Left cardiac atrium (tissue), 4 donors: Measurements from ENCODE around the gene ABHD12. TPM values are rescaled to one million over a fixed set of nuclear protein-coding genes. Genes with fewer than 3 reads are reported as not detected.
"Not testable (repeated sequence)": the region's sequence is repeated elsewhere in the genome, so short reads cannot be mapped to it uniquely, and the experiment has no call there.

Experiments
- ATAC-seq, 2 donors: fragments of 200-7000 bp; cut with Tn5 transposase; one replicate each; pipeline ENCODE4 v1.9.1; 2020; ENCODE audit warnings: mild to moderate bottlenecking in 2 of 2, moderate library complexity in 2 of 2
- DNase-seq: peaks from one replicate; pipeline ENCODE4 v3.0.0-alpha.2; 2020
- intact Hi-C, 2 donors: fragments of 100-400 bp; cut with DNase I; formaldehyde crosslinking; loops; one replicate each; pipeline versions ENCODE4 v1.14.1 to v1.15.1; 2022 to 2023
- total RNA-seq, 2 donors: library from RNA; stranded (reverse); fragmentation: NEBNext Ultra II Directional; extraction: Animal tissue kit (Norgen Biotek cat#: 25700); gene quantifications; one replicate each; pipeline ENCODE4 v1.2.1, GENCODE V29; 2021
- donor health status: DM: no; HTN: yes; CAD: no.
- donor health status: DM: no; HTN: yes; CAD: no; lungs with severe emphysema.
- donor health status: DM: yes; HTN: yes; CAD: no.
- donor health status: Dilated cardiomyopathy.

Gene ABHD12
- total RNA-seq, 2 donors from 2014 or later = 22.6 to 30.2 TPM

DNA sequence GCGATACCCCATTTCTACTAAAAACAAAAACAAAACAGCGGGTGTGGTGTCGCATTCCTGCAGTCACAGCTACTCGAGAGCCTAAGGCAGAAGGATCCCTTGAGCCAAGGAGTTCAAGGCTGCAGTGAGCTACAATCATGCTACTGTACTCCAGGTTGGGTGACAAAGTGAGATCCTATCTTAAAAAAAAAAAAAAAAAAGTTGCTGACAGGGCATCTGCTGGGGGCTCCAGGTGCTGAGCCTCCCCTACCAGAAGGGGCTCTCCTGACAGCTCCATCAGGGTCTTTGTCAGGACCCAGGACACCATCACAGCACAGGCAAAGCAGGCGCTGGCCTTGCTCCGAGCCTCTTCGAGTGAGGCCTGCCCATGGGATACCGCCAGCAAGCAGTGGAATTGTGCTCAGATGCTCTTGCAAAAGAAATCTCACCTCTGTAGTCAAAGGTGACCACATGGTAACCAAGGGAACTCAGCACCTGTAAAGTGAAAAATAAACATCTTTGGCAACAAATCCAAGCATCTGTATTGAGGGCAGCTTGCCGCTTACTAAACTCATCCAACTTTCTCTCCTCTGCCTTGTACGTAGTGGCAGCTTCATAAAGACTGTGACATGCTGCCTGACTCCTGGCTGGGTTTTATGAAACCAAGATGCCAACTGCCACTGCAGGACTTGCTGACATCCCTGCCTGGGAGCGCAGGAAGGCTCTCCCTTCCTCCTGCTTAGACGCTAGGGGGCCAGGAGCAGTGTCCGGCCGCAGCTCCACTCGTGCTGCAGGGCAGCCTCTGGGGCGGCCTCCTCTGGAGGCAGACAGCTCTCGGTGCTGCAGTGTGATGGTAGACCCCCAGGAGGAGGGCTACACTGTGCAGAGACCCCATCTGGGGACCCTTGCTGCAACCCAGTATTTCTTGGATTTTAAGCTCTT lies 75.9 kb downstream of the ABHD12 start:
- no peak for DNase-seq
- intact Hi-C loops = no loop called here
- ATAC-seq = no peak

DNA sequence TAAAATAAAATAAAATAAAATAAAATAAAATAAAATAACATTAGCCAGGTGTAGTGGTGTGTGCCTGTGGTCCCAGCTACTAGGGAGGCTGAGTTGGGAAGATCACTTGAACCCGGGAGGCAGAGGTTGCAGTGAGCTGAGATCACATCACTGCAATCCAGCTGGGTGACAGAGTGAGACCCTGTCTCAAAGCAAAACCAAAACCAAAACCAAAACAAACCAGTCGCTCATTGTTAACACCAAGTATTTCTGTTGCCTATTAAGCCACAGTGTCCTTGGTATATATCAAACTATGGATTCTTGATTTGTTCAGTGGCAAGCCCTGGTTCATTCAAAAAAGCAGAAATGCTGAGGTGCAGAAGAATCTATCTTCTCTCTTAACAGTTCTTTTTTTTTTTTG lies 77.0 kb downstream of the ABHD12 start:
- ATAC-seq (no peak), DNase-seq (no peak)
- intact Hi-C loops = no loop called here

DNA sequence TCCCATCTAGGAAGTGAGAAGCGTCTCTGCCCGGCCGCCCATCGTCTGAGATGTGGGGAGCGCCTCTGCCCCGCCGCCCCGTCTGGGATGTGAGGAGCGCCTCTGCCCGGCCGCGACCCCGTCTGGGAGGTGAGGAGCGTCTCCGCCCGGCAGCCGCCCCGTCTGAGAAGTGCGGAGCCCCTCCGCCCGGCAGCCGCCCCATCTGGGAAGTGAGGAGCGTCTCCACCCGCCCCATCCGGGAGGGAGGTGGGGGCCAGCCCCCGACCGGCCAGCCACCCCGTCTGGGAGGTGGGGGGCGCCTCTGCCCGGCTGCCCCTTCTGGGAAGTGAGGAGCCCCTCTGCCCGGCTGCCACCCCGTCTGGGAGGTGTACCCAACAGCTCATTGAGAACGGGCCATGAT lies 77.9 kb downstream of the ABHD12 start:
- ATAC-seq, intact Hi-C loops, DNase-seq: not testable (repeated sequence)

DNA sequence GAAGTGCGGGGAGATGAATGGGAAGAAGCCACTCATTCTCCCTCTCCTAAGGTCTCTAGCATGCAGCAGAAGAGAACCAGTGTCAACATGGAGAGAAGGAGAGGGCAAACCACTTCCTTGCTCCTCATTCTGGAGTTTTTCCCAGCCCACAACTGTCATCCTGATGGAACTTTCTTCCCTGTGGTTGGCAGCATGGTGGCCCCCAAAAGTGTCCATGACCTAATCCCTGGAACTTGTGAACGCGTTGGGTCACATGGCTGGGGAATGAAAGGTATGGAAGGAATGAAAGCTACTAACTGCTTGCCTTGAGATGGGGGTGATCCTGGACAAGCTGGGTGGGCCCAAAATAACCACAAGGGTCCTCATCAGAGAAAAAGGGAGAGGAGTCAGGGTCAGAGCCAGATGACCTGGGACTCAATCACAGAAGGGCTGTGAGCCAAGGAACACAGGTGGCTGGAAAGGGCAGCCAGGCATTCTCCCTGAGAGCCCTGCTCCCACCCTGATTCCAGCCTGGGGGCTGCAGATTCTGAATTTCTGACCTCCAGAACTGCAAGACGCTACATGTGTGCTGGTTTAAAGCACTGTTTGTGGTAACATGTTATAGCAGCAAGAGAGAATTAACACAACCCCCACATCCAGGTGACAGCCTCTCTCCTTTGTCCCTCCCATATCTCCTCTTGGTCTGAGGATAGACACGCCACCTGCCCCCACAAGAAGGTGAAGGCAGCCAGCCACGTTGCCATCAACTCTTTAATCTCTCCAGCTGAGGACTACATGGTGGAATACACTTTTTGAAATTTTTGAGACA lies 79.5 kb downstream of the ABHD12 start:
- peak in 1 of 2 donors; percentile 17 for ATAC-seq
- intact Hi-C loops = no loop called here
- DNase-seq = no peak

DNA sequence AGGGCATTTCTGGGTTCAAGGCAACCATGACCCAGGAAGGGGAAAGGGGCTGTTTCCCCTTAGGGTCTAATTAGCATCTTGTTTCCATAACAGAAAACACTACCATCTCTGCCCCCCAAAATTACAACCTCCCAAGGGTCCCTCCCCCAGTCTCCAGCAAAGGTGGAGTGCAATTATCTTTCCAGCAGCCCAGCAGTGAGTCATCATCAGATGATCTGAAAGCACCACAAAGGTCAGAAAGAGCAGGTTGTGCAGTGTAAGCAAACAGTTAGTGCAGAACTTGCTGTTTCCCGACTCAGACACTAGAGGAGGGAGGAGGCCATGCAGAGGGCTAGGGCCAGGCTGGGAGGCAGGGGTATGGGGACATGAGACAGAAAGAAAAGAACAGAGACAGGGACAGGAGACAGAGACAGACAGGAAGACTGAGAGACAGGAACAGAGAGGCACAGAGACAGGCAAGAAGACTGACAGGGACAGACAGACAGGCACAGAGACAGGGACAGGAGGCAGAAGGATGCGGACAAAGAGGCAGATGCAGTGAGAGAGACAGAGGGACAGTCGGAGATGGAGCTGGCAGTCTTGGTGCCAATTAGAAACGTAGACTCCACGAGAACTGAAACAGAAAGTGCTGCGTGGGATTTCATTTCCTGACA lies 80.2 kb downstream of the ABHD12 start:
- intact Hi-C loops = no loop called here
- peak; percentile 83 to 90 for ATAC-seq
- DNase-seq = no peak

DNA sequence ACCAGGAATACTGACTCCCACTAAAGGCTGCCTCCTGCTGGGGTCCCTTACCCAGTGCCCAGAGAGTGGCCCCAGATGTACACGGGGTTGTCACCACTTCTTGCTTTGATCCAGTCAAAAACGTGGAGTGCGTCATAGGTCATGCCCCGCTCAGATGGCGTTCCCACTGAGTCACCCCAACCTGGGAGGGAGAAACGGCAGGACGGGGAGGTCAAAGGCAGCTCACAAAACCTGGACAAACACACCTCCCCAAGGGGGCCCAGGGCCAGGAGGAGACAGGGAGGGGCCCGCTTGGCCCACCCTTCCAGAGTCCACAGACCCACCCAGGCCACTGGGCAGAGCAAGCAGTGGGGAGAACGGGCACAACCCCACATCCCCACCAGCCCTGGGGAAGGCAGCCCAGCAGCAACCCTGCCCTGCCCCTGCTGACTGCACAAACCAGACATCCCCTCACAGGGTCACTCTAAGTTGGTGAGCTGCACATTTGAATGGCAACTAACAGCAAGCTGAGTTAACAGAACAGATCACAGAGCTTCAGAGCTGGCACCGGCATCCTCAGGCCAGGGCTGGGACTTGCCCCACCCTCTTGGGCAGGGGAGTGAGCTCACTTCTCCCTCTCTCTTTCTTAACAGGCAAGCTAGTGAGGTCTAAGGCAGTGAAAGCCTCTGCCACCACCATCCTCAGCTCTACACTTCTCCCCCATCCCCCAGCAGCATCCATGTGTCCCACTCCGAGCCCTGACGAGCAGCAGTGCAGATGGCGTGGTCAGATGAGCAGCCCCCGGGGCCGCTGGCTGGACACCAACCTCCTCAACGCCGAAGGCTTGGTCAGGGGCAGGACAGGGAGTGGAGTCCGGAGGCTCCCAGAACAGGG lies 81.0 kb downstream of the ABHD12 start:
- DNase-seq = peak; percentile 62
- peak; percentile 43 to 90 for ATAC-seq
- intact Hi-C loops = no loop called here

DNA sequence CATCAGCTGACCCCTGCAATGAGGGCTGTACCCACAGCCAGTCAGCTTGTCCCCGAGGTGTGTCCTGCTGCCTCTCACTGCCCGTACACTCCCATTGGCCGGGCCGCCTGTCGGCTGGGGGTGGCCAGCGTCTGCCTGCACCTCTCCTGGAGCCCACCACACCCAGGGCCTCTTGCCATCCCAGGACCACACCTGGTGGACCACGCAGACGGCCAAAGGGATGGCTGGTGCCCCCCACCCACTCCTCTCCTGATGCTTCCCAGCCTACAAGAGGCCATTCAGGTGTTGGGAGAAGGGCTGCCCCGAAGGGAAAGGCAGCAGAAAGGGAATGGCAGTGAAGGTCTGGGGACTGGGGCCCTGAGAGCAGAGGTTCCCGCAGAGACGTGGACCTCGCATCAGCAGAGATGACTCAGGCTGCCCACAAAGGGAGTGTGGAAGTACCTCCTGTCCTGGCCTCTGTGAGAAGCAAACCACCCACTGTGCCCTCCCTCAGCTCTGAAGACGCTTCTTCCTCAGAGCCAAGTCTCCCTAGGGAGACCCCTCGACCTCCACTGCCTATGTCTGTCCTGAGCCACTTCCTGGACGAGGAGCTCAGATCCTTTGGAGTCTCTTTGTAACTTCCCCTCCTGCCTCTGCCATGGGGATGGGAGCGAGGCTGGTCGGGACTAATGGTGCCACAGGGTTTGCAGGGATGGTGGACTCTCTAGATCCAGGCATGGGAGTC lies 81.8 kb downstream of the ABHD12 start:
- ATAC-seq = no peak
- DNase-seq = no peak
- intact Hi-C loops = no loop called here

DNA sequence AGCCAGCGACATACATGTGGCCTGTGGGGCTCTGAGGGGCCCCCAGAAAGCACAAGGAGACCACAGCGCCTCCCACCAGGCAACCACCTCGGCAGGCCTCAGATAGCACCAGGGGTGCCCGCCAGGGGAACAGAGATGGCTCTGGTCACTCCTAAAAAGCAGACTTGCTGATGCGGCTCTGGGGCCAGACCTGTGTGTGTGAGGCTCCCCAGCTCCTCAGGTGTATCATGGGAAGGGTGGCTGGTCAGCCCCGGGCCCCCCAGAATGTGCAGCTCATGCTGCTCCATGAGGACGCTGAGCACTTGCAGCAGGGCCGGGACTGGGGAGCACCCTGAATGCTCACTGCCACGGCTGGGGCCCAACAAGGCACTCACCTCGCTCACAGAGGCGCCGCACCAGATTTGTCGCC lies 82.5 kb downstream of the ABHD12 start:
- ATAC-seq (no peak), DNase-seq (no peak)
- intact Hi-C loops = no loop called here

DNA sequence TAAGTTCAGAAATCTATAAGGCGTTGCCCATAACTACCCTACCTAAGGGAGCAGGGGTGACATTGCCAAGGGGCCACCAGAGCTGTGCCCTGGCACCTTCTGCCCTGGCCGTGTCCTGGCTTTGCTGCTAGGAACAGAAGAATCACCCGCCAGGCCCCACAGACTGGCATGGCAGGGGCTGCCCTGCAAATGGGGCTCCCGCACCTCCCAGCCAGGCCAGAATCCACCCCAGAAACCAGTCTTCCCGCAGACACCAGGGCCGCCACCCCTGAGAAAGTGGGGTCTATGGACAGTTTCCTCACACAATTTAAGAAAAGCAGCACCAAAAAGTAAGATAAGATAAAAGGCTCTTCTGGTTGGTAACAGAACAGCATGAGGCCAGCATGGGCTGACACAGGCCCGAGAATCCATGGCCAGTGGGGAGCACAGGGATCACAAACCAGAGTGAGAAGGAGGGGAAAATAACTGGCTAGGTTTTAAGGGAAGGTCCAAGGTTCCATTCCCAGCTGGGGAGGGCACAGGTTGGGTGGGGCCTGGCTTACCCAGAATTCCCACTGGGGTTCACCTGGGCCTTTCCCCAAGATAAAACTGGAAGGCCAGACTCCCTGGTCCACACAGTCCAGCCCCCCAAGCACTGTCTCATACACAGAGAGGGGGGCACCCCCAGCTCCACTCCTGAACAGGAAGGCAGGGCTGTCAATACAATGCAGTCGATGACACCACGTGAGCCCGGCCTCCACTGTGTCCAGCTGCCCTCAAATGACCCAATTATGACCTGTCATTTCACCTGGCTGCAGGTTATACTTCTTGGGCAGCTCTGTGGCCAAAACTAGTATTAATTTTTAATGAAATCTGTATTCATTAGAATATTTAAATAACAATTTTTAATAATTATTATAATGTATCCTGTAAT lies 83.4 kb downstream of the ABHD12 start:
- DNase-seq = no peak
- no peak for ATAC-seq
- intact Hi-C loops = no loop called here

DNA sequence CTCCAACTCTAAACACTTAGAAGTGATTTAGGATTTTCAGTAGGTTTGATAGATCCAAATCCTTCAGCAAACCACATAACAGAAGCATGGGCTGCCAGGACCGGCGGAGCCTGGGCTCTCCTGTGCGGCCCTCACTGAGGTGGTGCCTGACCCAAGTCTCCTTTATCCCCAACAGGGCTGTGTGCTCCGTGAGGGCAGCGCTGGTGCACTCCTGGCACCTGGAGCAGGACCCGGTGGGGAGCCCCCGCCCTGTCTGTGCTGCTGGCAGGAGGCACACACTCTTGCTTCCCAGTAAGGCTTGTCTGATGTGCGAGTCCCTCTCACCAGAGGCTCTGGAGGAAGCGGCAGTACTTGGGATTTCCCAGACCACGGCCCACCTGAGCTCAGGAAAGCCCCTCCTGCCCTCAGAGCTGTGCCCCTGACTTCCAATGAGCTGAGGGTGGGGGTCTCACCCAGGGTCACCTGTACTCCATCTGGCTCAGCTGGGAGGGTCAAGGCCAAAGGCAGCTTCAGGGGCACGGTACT lies 86.5 kb downstream of the ABHD12 start:
- DNase-seq (no peak), ATAC-seq (no peak)
- intact Hi-C loops = no loop called here

DNA sequence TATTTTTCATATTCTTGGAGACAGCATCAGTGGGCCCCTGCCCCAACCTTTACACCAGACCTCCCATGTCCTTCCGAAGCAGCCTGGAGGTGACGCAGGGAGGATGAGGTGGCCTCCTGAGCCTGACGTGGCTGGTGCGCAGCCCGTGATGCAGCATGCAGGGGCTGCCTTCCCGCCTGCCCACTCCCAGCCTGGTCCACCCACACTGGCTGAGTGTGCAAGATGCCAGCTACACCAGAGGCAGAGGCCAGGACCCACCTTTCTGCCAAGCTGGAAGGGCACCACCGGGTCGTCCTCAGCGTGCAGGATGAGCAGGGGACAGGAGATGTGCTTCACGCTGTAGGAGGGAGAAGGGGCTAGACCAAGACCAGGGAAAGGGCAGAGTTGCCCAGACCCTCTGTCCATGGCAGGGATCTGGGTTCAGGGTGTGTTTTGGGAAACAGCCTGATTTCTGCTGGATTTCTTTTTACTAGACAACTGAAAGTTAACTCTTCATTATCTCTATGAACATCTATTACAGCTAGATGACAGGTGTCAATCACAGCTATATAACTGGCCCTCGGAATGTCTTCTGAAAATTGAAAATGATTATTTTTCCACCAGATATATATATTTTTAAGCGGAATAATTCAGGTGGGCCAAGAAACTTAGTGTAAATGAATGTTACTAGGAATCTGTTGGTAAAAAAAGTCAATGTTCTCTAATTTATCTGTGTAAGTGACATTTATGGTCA lies 87.2 kb downstream of the ABHD12 start:
- ATAC-seq = no peak
- intact Hi-C loops = no loop called here
- no peak for DNase-seq

DNA sequence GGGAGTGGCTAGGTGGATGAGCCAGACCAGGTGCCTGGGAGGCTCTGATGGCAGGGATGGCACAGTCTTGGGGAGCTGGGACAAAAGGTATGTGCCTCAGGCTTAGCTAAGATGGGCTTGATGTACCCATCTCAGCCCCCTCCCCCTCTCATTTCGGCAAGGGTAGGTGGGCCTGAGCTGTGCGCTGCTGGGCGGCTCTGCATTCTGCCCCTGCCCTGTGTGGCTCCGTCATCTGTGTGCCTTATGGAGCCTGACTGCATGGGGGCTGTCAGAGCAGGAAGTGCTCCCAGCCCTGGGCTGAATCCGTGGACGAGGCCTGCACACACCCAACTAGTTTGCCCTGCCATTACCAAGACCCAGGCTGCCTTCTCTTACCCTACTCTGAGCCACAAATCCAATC lies 88.0 kb downstream of the ABHD12 start:
- intact Hi-C loops = no loop called here
- ATAC-seq = no peak
- DNase-seq = no peak

DNA sequence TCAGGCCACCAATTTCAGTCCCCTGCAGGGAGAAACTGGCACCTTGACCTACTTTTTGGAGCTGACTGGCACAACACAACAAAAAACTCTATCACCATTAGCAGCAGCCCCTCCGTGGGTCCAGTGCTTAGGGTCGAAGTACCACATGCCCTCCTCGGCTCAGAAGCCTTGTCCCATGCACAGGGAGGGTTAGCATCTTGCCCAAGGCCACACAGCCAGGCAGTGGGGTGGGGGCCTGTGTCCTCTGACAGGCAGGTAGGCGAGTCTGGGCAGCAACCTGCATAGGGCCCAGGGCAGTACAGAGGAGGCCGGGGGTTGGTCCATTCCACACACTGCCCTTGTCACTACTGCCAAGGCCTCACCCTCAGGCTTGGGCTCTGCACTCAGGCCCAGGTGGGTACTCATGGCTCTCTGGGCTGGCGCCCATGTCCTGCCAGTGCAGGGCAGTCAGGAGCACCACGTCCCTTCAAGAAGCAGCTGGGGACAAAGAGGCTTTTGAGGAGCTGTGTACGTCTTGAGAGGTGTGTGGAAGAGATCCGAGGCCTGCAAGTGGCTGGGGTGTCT lies 89.2 kb downstream of the ABHD12 start:
- intact Hi-C loops = no loop called here
- ATAC-seq (peak; percentile 9), DNase-seq (no peak)

DNA sequence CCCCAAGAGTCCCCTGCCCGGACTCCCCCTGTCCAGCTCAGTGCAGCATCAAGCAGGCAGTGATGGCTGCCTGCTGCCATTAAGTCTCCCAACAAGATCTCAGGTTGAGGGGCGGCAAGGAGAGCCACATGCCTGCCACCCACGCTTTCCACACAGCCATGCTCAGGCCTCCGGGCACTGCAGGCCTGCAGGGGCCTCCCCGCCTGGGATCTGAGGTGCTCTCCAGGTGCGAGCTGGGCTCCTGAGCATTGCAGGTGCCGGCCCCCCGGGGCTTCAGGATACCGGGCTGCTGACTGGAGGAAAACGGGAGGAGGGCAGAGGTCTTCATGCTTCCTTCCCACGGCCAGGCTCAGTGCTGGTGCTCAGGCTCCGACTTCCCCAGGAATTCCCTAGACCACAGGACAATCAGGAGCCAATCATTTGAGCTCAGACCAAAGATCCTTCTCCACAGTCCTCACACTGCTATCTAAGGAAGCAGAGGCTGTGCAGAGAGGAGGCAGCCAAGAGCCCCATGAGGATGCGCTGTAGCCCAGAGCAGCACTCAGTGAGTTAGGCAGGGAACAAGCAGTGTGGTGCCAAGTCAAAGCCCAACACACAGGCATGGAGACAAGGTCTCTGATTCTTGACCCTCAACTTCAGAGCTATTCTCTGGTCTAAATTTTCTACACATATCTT lies 90.0 kb downstream of the ABHD12 start:
- no peak for DNase-seq
- intact Hi-C loops = no loop called here
- ATAC-seq = peak in 1 of 2 donors; percentile 25

DNA sequence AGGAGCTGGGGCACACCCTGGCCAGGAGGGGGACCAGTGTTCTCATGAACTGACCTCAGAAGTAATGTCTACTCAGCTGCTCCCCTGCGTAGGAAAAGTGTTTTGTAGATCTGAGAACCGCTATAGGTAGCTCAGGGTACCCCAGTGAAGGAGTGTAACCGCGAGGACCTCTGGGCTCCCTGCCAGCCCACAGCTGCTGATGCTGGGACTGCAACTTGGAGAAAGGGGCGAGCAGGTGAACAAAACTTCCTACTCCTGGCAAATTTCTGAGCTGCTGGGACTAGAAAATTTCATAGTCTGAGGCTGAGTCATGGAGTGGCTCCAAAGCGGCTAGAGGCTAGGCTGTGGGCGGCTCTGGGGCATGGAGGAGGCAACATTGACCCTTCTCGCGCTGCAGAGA lies 90.8 kb downstream of the ABHD12 start:
- ATAC-seq (no peak), DNase-seq (no peak)
- intact Hi-C loops = no loop called here
